Stromal cell of bone marrow (primary cell): ENCODE results near the gene MAP3K4.
A peak's percentile ranks its signal among the peaks of the same experiment; 100 is the strongest.

Experiments used
- DNase-seq: peaks from one replicate; pipeline ENCODE4 v3.0.0-alpha.2; 2012; ENCODE audit warnings: low read depth

The MAP3K4 gene

DNA sequence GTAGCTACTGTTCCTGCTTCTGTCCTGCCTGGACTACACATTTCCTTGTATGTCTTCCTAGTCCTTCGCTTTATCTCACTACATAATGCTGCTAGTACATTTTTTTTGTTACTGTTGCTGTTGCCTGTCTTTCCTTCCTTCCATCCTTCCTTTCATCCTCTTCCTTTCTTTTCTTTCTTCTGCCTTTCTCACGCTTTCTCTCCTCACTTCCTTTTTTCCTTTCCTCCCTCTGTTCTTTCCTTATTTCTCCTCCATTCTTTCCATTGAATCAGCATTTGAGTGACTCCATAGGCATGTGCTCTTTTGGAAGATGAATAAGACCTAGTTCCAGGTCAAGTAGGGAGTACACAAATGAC, 46.3 kb downstream of the MAP3K4 start:
- DNase-seq: no peak

DNA sequence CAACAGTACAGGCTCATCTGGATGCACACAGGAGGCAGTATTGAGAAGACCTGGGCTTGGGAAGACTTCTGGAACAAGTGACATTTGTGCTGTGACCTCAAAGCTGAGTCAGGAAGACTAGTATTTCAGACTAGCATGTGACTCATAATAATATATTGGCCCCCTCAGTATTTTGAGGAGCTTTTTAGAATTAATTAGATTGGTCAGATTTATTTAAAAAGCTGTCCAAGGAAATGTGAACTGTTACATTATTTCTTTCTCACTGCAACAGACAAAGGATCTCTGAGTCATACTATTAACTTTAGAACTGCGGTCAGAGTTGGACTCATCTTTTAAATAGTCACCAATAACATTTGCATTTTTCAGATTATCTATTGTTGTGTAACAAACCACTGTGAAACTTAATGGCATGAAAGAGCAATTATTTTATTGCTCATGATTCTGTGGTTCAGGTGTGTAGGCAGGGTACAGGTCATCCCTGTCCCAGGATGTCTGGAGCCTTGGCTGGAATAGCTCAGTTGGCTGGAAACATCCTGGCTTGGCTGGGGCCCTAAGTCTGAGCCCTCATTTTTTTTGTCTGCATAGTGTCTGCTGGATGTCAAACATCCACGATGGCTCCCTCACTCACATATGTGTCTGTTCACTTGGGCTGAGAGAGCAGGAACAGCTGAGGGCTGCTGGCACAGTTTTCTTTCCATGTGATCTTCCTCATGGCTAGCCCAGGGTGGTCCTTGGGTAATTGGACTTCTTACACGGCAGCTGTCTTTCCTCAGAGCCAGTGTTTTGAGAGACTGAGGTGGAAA, 46.9 kb downstream of the MAP3K4 start:
- peak; percentile 92 for DNase-seq

DNA sequence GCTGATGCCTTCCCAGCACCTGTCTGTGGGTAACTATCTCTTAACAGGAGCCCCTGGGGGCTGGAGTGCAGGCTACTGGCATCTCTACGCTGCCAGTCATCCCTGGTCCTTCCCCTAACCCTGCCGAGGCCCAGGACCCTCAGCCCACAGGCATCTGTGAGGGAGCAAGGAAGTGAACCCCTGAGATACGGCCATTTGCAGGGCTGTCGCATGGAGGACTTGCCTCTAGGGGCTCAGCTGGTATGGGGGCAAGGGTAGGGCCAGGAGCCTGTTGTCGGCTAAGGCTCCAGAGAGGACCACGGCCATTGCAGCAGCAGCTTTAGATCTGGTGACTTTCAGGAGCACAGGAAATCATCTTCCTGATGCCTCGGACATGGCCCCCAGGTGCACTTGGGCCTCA, 49.7 kb downstream of the MAP3K4 start:
- no peak for DNase-seq

DNA sequence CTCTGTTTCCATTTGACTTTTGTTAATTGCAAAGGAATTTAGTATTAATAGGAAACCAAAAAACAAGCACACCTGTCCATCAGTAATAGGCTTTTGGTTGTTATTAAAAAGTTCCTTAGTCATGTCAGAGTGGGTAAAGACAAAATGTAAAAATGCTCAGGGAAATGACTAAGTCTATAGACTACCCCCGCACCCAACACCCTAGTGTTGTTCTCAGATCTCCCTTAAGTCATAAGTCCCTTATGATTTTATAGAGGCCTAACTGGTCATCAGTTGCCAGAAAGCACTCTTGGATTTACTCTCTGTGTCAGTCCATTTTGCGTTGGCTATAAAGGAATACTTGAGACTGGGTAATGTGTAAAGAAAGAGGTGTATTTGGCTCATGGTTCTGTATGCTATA, 52.8 kb downstream of the MAP3K4 start:
- DNase-seq: no peak

DNA sequence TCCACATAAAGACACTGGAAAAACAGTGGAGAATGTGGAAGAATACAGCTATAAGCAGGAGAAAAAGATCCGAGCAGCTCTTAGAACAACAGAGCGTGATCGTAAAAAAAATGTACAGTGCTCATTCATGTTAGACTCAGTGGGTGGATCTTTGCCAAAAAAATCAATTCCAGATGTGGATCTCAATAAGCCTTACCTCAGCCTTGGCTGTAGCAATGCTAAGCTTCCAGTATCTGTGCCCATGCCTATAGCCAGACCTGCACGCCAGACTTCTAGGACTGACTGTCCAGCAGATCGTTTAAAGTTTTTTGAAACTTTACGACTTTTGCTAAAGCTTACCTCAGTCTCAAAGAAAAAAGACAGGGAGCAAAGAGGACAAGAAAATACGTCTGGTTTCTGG, 57.1 kb downstream of the MAP3K4 start:
- DNase-seq: peak; percentile 77

DNA sequence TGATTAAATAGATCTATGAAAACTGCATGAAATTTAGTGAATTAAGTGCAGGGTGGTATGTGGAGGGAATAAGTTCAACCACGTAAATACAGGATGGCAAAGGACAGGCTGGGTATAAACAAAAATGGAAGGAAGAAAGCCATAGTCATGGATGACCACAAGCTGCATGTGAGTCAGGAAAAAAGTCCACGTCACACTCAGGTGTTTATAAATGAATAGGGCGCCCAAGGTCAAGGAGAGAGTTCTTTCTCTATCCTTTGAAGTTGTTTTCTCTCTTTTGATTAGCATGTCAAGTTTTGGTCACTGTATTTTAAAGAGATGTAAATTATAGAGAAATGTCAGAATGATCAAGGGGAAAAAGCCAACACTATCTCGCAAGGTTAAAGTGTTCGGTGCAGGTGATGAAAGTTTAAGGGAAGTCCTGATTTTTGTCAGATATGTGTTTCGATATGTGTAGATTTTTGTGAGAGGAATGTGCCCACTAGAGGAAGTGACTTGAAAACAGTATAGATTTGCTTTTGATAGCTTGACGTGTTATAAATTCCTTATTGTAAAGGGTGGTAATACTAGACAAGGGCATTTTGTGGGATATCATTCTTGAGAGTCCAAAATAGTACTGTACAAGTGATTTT, 58.7 kb downstream of the MAP3K4 start:
- DNase-seq: no peak

DNA sequence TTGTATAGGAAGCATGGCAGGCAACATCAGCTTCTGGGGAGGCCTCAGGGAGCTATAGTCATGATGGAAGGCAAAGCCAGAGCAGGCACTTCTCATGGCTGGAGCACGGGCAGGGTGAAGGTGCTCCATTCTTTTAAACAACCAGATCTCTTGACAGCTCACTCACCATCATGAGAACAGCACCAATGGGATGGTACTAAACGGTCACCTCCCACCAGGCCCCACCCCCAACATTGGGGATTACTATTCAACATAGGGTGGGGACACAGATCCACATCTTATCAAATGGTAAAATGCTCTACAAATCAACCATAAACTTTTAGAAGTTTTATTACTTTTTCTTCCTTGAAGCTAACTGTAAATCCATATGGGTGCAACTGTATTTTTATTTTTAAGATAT, 61.5 kb downstream of the MAP3K4 start:
- no peak for DNase-seq

DNA sequence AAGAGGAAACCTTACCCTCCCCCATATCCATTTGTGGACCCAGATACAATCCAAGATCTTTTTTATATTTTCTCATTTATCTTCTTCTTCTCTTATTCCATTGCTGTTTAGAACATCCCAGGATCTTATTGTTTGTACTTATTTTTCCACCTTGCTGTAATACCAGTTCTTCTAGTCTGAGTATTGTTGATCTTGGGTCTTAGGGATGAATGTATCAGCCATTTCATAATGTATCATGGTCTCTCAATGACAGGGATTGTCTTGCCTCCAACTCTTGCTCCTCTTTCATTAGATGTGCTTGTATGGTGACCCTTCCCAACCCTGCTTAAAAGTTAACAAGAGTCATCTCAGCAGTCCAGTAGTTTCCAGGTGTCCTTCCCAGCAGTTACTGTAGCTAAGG, 63.3 kb downstream of the MAP3K4 start:
- DNase-seq: no peak

DNA sequence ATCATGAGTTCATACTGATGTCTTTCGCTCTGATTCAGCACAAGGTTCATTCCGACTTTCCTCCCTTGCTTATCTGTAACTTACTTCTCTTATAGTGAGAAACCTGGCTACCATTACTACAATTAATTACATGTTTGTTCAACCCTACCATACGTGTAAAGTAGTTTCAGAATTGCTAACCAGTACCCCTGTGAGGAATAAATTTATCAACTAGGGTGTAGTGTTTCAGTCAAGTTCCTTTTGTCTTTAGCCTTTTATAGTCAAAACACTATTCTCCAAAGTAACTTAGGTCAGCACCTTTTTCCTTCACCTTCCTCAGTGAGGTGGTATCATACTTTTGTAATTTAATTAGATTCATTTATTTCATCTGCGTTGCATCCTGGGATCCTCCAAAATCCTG, 64.9 kb downstream of the MAP3K4 start:
- DNase-seq: no peak

DNA sequence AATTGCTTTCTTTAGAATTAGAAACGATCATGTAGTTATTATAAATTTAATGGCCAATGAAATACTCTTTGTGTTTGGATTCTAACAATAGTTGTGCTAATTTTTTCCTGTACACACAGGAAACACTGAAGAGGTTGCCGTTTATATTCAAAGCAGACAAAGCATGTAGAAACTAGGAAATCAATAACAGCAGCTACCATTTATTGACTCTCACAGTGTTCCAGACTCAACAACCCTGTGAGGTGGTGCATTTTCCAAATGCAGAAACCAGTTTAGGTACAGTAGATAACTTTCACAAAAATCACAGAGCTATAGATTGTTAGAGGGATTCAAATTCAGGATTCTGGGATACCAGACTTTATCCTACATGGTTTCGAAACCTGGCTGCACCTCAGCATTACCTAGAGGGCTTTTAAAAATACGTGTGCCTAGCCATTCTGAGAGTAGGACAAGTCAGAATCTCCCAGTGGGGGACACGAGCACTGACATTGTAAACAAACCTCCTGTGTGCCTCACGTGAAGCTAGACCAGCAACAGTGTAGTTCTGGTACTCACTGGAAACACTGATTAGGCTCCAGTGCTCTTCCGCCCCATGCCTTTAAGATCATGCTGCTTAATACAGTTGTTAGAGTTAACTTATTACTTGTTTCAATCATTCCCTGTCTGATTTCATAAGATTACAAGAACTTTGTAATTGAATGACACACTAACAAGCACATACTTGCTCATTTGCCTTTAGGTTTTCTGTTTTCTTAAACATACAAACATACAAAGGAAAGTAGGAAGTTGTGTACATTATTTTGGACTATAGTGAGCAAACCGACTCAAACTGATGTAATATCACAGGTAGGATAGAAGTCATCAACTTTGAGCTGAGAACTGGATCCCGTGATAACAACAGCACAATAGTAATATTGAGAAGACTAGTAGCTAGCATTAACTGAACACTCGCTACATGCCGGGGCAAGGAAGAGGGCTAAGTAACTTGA, 65.8 kb downstream of the MAP3K4 start:
- no peak for DNase-seq

DNA sequence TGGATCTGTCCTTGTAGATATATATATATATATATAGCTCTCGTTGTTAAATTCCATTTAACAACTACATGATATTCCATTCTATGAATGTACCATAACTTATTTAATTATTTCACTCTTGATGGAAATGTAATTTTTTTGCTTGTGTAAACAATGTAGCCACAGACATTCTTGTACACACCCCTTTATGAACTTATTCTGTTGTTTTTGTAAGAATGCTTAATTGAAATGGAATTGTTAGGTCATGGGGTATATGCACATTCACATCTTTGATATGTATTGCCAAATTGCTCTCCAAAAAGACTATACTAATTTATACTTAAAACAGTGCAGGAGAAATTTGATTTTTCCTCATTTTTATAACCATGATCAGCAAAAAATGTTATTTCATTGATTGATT, 67.2 kb downstream of the MAP3K4 start:
- DNase-seq: no peak

DNA sequence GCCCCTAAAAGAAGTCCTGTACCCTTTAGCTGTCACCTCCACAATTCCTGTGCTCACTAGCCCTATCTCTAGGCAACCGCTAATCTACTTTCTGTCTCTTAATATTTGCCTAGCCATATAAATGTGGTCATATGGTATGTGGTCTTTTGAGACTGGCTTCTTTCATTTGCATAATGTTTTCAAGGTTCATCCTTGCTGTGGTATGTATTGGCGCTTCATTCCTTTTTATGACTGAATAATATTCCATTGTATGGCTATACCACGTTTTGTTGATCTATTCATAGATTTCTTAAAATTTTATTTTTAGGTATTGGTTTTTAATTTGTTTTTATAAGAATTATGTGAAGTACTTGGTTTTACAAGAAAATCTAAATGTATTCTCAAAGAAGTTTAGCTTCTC, 70.0 kb downstream of the MAP3K4 start:
- DNase-seq: no peak

DNA sequence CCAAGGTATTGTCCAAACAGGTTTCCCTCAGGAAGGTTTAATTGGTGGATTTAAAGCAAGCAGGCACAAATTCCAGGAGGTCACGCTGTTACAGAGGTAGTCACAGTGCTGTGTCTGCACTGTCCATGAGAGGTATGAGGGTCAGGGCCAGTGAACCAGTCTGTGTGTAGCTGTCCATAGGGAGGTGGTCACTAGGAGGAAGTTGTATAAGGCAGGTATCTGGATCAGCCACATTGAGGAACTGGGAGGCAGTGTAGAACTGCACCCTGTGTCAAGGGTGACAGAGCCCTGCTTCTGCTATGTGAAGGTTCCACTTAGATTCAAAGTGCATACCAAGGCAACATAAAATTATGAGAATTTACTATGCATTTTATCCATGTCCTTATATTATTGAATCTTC, 73.3 kb downstream of the MAP3K4 start:
- DNase-seq: no peak

DNA sequence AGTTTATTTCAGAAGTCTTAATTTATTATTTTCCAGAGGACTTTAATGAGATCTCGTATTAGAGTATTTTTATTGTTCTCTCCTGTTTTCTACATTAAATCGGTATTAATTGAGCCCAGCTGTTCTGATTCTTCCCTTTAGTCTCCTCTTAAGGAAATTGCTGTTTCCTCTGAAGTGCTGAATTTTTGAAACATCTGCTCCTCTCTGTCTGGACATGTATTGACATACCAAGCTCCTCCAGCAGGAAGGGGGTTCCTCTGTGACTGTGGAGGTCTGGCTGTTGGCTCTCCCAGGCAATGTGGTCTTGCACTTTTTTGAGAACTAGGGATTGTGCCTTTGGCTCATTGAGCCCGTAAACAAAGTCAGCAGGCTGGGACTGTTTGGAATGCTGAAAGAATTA, 74.9 kb downstream of the MAP3K4 start:
- no peak for DNase-seq

DNA sequence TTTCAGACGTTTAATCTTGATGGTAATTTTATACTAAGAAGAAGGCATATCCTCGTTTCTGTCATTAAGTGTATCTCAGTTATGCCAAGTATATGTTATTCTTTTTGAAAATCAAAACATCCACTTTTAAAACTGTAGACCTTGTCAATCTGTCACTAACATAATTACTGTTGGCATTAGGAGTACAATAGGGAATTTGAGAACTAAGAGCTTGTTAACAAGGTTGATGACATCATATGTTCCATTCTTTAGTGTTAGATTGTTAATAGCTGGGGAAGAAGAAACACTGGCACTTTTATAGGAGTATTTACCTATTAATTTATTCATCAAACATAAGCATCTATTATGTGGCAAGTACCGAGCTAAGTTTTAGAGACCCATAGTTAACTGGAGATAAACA, 76.2 kb downstream of the MAP3K4 start:
- DNase-seq: no peak

DNA sequence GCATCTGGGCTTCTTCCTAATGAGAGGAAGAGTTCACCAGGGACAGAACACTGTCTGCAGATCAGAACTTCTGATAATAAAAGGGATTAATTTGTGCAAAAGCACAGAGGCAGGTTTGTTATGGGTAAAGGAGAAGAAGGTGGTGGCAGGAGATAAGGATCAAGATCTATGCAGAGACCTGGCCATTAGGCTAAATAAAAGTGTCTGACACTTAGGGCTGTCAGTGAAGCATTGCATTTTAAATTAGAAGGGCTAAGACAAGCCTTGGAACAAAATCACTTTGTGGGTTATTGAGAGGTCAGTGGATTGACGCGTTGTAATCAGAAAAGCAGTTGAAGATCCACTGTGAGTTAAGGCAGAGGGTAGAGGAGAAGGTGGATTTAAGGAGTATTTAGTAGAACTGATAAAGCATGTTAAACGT, 76.8 kb downstream of the MAP3K4 start:
- DNase-seq: no peak

DNA sequence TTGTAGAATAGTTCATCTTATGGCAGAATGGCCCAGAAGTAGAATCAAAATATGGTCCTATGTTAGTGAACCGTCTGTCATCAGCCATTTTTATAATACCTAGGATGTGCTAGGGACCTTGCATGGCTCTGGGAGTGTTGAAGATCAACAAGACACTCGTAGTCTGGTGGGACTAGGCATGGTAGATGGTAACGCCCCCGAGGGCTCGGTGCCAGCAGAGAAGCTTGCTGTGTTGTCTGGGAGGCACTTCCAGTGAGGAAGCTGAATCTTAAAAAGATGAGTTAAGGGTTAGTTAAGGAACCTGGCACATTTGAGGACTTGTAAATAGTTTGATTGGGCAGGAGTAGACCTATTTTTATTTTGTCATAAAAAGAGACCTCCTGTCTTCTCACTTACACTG, 82.4 kb downstream of the MAP3K4 start:
- no peak for DNase-seq

DNA sequence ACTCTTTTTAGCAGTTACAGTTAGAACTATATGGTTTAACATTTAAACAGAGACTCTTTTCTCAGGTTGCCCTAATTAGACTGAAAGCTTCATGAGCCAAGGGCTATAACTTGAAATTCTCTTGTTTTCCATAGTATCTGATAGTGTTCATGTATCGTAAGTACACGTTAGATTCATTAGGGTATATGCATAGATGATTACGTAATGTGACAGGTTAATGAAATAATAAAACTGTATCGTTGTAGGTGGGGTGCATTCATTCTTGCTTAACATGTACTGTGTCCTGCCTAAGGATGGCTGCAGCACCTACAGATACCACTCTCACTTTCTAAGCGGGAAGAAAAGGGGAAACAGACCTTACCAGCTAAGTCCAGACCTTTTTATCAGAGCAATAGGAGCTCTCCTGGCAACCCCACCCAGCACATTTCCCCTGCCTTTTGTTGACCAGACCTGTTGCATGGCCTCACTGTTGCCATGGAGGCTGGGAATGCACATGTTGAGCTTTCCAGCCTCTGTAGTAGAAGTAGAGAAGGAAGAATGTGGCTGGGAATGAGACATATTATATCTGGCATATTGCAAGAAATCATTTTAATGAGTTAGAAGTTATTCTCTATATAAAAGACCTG, 83.0 kb downstream of the MAP3K4 start:
- DNase-seq: no peak

DNA sequence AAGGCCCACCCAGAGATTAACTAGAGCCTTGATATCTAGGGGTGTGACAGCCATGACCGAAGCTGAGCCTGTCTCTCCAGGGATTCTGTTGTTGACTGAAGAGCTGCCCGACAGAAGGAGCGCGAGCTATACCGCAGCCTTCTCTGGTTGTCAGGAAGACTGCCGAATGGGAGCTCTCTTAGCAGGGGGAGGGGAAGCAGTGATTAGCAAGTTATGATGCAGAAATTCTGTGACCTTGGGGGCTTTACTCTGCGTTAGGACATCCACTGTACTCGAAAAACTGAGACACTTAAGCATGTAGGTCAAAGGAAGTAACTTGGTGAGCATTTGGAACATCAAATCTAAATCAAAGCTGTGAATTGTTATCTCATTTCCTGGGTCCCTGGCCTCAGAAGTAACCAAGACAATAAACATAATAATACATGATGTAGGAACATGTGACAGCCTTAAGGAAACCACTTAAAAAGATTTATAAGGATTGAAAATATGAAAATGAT, 84.7 kb downstream of the MAP3K4 start:
- no peak for DNase-seq

DNA sequence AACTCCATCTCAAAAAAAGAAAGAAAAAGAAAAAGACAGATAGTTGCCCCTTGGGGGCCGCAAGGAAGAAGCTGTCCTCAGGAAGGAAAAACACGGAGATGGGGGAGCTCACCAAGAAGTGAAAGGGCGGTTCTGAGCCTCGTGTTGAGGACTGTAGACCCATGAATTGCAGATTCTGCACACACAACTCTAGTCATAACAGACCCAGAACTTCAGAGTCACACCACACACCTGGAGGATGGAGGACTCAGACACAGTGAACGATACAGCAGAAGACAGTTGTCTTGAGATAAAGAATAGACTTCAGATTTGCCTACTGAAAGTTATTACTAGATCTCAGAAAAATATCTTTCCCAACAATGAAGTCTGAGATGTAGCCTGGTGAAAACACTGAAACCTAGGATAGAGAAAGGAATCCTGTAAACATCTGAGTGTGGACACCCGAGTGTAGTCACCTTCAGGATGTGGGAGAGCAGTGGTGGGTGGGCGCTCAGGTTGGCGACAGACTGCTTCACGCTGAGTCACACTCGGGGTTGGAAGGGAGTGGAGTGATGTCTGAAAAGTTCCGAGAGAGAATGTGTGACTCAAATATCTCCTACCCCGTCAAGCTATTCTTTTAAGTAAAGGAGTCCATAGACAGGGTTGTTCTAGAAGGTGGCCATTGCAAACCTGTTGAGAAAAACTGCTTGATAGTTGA, 88.1 kb downstream of the MAP3K4 start:
- peak; percentile 36 for DNase-seq

DNA sequence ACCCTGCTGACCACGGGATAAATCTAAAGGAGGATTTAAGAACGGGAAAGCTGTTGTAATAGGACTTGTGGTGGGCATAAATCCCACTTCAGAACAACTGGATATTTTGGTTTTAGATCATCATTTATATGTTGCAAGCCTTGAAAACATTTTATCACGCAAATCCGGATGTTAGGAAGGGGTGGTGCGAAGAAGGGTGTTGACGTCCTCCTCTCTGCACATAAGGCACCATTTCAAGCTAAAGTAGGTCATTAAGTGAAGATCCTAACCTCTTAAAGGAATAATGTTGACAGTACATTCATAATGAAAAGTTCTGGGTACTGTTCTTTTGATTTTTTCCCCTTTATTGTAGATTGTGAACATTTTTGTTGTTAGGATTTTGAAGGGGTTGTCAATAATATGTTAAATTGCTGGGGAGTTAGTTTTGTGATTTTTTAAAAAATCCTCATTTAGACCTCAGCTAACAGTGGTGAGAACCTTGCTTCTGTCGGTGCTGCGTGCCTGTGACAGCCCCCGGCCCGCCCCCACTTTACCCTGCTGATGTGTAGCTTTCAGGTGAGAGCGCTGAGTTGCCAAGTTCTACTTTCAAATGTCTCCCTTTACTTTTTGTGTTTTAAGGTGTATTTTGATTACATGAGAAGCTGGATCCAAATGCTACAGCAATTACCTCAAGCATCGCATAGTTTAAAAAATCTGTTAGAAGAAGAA, 88.8 kb downstream of the MAP3K4 start:
- no peak for DNase-seq
